GM18502 (cell line): Measurements from ENCODE around the gene RANBP17.
A peak's percentile ranks its signal among the peaks of the same experiment; 100 is the strongest.
"Not testable (repeated sequence)": the region's sequence is repeated elsewhere in the genome, so short reads cannot be mapped to it uniquely, and the experiment has no call there.

Source experiments
- ATAC-seq: cut with Tn5 transposase; IDR thresholded peaks from one replicate; pipeline ENCODE4 v1.9.1; 2021; ENCODE audit warnings: mild to moderate bottlenecking; ENCODE audit not compliant: unreplicated experiment, poor library complexity

RANBP17 gene

GRCh38 chr5:170863646-170864045 is 1.8 kb downstream of the RANBP17 start:
- ATAC-seq = no peak

DNA sequence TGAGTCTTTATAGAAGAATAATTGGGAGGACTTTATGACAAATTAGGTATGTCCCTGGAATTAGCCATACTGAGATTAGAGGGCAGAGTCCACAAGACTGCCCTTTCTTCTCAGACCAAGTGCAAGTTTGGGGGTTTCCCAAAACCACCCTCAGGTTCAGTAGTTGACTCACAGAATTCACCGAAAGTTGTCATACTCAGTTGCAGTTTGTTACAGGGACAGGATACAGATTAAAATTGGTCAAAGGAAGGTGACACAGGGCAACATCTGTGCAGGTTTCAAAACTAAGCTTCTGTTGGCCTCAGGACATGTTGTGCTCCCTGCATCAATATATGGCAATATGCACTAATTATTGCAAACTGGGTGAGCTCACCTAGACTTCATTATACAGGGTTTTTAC is 3.8 kb downstream of the RANBP17 start:
- ATAC-seq = peak; percentile 62

DNA sequence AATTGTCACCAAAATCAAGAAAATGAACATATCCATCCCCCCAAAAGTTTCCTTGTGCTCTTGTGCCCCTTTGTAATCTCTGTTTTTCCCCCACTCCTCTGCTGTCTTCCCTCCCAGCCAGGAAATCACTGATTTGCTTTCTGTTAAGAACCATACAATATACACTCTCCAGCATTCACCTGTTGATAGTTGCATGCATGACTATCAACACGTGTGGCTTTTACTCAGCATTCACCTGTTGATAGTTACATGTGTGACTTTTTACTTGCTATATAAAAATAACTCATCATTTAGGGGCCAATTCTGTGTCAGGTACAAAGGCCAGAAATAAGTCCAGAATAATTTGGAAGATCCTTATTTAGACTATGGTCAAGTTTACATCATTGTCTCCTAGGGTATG is 6.0 kb downstream of the RANBP17 start:
- no peak for ATAC-seq

- ATAC-seq = not testable (repeated sequence)
Observed at GRCh38 chr5:170870390-170870789, 8.6 kb downstream of the RANBP17 start.

GRCh38 chr5:170874017-170874416 is 12.2 kb downstream of the RANBP17 start:
- no peak for ATAC-seq

GRCh38 chr5:170875811-170876210 is 14.0 kb downstream of the RANBP17 start:
- no peak for ATAC-seq

GRCh38 chr5:170880084-170880483 is 18.3 kb downstream of the RANBP17 start:
- ATAC-seq = no peak

GRCh38 chr5:170882345-170882744 is 20.5 kb downstream of the RANBP17 start:
- no peak for ATAC-seq

GRCh38 chr5:170885256-170885655 is 23.4 kb downstream of the RANBP17 start:
- no peak for ATAC-seq

DNA sequence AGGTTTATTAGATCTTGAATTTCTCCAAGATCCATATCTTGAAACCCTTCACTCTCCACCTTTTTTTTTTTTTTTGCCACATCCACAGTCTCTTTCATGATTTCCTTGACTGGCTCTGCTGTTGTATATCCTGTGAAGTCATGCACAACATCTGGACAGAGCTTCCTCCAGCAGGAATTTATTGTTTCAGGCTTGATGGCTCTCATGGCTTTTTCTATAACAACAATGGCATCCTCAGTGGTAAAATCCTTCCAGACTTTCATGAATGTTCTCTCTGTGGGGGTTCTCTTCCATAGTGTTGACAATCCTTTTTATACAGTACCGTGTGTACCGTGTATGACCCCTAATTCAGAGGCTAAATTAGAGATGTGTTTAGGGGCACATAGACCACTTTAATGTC is 24.0 kb downstream of the RANBP17 start:
- ATAC-seq = no peak

DNA sequence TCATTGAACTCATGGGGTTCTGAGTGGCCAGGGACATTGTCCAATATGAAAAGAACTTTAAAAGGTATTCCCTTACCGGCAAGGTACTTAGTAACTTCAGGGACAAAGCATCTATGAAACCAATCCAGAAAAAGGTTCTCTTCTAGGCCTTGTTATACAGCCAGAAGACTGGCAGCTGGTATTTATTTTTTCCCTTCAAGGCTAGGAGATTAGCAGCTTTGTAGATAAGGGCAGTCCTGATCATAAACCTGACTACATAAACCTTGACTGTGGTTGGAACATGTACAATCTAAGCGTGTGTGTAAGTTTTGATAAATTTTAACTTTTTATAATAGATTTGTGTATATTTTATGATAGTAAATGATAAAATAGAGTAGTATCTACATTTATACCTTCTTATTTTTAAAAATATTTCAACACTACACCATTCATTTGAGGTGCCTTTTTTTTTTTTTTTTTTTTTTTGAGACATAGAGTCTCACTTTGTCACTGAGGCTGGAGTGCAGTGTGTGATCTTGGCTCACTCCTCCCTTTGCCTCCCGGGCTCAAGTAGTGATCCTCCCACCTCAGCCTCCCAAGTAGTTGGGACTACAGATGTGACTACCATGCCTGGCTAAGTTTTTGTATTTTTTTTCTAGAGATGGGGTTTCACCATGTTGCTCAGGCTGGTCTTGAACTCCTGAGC is 24.5 kb downstream of the RANBP17 start:
- ATAC-seq = no peak

- ATAC-seq = no peak
Observed at GRCh38 chr5:170892196-170892595, 30.4 kb downstream of the RANBP17 start.

- ATAC-seq = no peak
Observed at GRCh38 chr5:170894665-170895064, 32.8 kb downstream of the RANBP17 start.

DNA sequence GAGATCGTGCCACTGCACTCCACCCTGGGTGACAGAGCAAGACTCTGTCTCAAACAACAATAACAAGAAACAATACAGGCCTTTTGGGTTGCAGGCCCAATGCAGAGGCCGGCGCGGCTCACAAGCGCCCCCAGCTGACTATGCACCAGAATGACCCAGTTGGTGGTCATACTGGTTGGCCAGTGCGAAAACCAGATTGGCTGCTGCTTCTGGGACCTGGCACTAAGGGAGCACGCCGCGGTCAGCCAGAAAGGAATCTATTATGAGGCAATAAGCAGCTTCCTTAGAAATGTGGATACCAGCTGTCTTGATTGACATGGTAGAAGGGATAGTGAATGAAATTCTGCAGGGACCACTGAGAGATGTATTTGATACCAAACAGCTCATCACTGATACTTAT is 35.0 kb downstream of the RANBP17 start:
- no peak for ATAC-seq

- ATAC-seq = no peak
Observed at GRCh38 chr5:170903075-170903474, 41.3 kb downstream of the RANBP17 start.

GRCh38 chr5:170907758-170908157 is 45.9 kb downstream of the RANBP17 start:
- no peak for ATAC-seq

- ATAC-seq = no peak
Observed at GRCh38 chr5:170913573-170913972, 51.8 kb downstream of the RANBP17 start.

DNA sequence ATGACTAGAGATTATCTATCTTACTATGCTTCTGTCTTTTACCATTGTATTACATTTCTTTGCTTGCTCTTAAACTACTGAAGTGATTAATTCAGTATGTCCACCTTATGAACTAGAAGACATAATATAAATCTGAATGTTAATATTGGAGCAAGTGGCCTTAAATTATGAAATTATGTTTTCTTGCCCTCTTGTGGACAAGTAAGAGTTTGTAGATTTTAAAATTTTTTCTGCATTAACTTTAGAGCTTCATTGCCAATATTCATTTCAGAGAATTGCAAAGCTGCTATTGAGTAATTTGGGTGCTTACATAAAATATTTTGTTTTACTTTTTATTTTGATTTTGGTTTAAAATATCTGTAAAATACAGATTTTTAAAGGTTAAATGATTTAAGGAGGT is 55.3 kb downstream of the RANBP17 start:
- ATAC-seq = no peak

DNA sequence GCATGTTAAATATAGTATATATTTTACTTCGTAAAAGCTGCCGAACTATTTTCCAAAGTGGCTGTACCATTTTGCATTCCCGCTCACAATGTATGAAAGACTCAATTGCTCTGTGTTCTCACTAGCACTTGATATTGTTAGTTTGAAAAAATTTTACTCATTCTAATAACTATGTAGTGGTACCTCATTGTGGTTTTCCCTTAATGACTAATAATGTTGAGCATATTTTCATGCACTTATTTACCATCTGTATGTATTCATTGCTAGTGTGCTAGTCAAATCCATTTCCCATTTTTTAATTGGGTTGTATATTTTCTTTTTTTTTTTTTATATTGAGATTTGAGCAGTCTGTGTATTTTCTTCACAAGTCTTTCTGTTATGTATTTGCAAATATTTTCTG is 58.4 kb downstream of the RANBP17 start:
- ATAC-seq = no peak

DNA sequence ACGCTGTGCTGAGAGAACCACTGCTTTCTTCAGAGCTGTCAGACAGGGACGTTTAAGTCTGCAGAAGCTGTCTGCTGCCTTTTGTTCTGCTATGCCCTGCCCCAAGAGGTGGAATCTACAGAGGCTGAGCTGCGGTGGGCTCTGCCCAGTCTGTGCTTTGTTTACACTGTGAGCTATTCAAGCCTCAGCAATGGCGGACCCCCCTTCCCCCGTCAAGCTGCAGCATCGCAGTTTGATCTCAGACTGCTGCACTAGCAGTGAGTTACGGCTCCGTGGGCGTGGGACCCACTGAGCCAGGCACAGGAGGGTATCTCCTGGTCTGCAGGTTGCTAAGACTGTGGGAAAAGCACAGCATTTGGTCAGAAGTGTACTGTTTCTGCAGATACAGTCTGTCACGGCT is 60.5 kb downstream of the RANBP17 start:
- not testable (repeated sequence) for ATAC-seq

- no peak for ATAC-seq
Observed at GRCh38 chr5:170923910-170924620, 62.2 kb downstream of the RANBP17 start.
